ENCODE measurements around the gene CD19. TPM values are rescaled to one million over a fixed set of nuclear protein-coding genes. Genes with fewer than 3 reads are reported as not detected.

Gene CD19
- total and polyA plus RNA-seq, 10 of the 15 experiments (the other 5 are each of a cell fraction or from before 2014, with no cell fraction given) = 1.2 to 125 (median 77.2) TPM

GRCh38 chr16:28924399-28924761 lies 7.4 kb upstream of the CD19 start (continued):
- TF ChIP-seq, protein P1, sequence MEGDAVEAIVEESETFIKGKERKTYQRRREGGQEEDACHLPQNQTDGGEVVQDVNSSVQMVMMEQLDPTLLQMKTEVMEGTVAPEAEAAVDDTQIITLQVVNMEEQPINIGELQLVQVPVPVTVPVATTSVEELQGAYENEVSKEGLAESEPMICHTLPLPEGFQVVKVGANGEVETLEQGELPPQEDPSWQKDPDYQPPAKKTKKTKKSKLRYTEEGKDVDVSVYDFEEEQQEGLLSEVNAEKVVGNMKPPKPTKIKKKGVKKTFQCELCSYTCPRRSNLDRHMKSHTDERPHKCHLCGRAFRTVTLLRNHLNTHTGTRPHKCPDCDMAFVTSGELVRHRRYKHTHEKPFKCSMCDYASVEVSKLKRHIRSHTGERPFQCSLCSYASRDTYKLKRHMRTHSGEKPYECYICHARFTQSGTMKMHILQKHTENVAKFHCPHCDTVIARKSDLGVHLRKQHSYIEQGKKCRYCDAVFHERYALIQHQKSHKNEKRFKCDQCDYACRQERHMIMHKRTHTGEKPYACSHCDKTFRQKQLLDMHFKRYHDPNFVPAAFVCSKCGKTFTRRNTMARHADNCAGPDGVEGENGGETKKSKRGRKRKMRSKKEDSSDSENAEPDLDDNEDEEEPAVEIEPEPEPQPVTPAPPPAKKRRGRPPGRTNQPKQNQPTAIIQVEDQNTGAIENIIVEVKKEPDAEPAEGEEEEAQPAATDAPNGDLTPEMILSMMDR (IDR thresholded peaks at IDR 0.05 in 2 of 3, conservative IDR thresholded peaks at IDR 0.05 in 1 of 3; ENCODE audit: control insufficient read depth in 2 of 3, extremely low read depth in 1 of 3, insufficient read depth in 1 of 3, low read depth in 3 of 3, low read length in 3 of 3) = 0 out of 6 replicates have a peak, but pooled peaks of 1 of the 3 experiments have one; percentile 6
- TF ChIP-seq FOXM1 (IDR thresholded peaks at IDR 0.05; ENCODE audit: low read depth, low read length) (no peak), RB1 (IDR thresholded peaks at IDR 0.05; ENCODE audit: borderline replicate concordance) (0 out of 2 replicates have a peak, but pooled peaks have one; percentile 70), POLR2AphosphoS5 (IDR thresholded peaks at IDR 0.05; ENCODE audit: low read length) (0 out of 2 replicates have a peak, but pooled peaks have one; percentile 29), NR2F1 (conservative IDR thresholded peaks at IDR 0.05) (0 out of 2 replicates have a peak, but pooled peaks have one; percentile 27), ZNF207 (IDR thresholded peaks at IDR 0.05; ENCODE audit: borderline replicate concordance) (peak; percentile 70; the same call in 1 of the 2 replicates)

GRCh38 chr16:28924762-28925385 lies 6.9 kb upstream of the CD19 start, which contains the start of gene RABEP2:
TSS of gene RABEP2 (minus strand) at chr16:28925238. CDS start at chr16:28925163, 75 bp downstream.
- ATAC-seq (peak; percentile 83), DNase-seq (ENCODE audit: low read depth, low spot score) (no peak), FAIRE-seq (no peak)
- no peaks in the 10 kb centered on the region for H3K27me3 ChIP-seq (replicated peaks in 1 of 2; ENCODE audit: control insufficient read depth in 2 of 2, insufficient read depth in 2 of 2, low read length in 1 of 2)
- CTCF ChIA-PET = interaction anchor here (0.8 to 6.4 kb wide), 4 partner anchors 11 to 62 kb away, joined by 3 to 76 read pairs (median 6); partner anchors contain the start of gene SH2B1
- peak within 1 kb of the TSS; percentile 92 for H3K4me3 ChIP-seq
- peaks cover 0 to 2% of the 10 kb centered on the region in 2 experiments; a peak in 3 of 4 replicates for H3K36me3 ChIP-seq (ENCODE audit: control insufficient read depth in 2 of 2, insufficient read depth in 2 of 2, low read length in 1 of 2)
- H3K79me2 ChIP-seq (ENCODE audit: control insufficient read depth, insufficient read depth, low read length) = no peaks in the 10 kb centered on the region
- peak within 1 kb of the TSS; percentile 99 for H3K27ac ChIP-seq (ENCODE audit: control insufficient read depth, insufficient read depth)
- BruUV-seq (replicated peaks) = no TSS peak
- in situ Hi-C loops (cut with MboI) = no loop called here
- intact Hi-C loops (cut with micrococcal nuclease; ENCODE audit: unreplicated experiment) = loop anchor here (2.0 to 10.0 kb wide), 4 partner anchors 20 to 430 kb away; partner anchors contain the start of genes APOBR, CLN3 and TUFM
- RAD21 ChIA-PET (ENCODE audit: unreplicated experiment) = interaction anchor here (0.9 to 2.3 kb wide), 6 partner anchors 12 to 28 kb away, joined by 3 to 32 read pairs (median 5); partner anchors contain the start of gene NFATC2IP
- POLR2A ChIA-PET = interaction anchor here (1.0 to 5.1 kb wide), 9 partner anchors 8 to 103 kb away, joined by 3 to 39 read pairs (median 13); partner anchors contain the start of genes ATXN2L, CD19, NFATC2IP and SH2B1
- peak within 1 kb of the TSS; percentile 98 for H3K9ac ChIP-seq (ENCODE audit: control insufficient read depth, insufficient read depth, low read length)
- H3K9me3 ChIP-seq (replicated peaks; ENCODE audit: control insufficient read depth, insufficient read depth, low read length) = no peaks in the 10 kb centered on the region
- H3K4me1 ChIP-seq (ENCODE audit: control insufficient read depth, insufficient read depth, low read length) = peaks cover 14% of the 10 kb centered on the region
- peak within 1 kb of the TSS; percentile 80 for H2AFZ ChIP-seq (ENCODE audit: control insufficient read depth, low read depth, low read length)
- WGBS (ENCODE audit: insufficient coverage, insufficient replicate concordance, low lambda C conversion rate, missing lambda C conversion rate) = 2% methylated on average over 44 of the region's 66 CpGs
- peak within 1 kb of the TSS; percentile 96 for H3K4me2 ChIP-seq (ENCODE audit: control insufficient read depth, insufficient read depth)
- SMC1A ChIA-PET (ENCODE audit: uncharacterized antibody, unreplicated experiment) = interaction anchor here (2.3 to 5.8 kb wide), 4 partner anchors 8 to 79 kb away, joined by 10 to 58 read pairs (median 29); partner anchors contain the start of genes CD19 and TUFM
- no peaks in the 10 kb centered on the region for H4K20me1 ChIP-seq (ENCODE audit: control insufficient read depth, insufficient read depth)
- 0 out of 2 replicates have a peak, but pooled peaks have one; percentile 14 for TF ChIP-seq TCF3 (IDR thresholded peaks at IDR 0.05; ENCODE audit: borderline replicate concordance, insufficient read depth, low read depth, low read length)
- TF ChIP-seq SP1 (IDR thresholded peaks at IDR 0.05; ENCODE audit: low read depth, low read length) = peak; percentile 69
- TF ChIP-seq RFX5 (IDR thresholded peaks at IDR 0.05; ENCODE audit: low read depth, low read length) = 0 out of 2 replicates have a peak, but pooled peaks have one; percentile 12
- no peak for TF ChIP-seq GATAD2B (conservative IDR thresholded peaks at IDR 0.05; ENCODE audit: low read depth)
- no peak for TF ChIP-seq EZH2 (IDR thresholded peaks at IDR 0.05; ENCODE audit: borderline replicate concordance, control insufficient read depth, low read depth, low read length)
- no peak for TF ChIP-seq ESRRA (IDR thresholded peaks at IDR 0.05; ENCODE audit: low read length)
- peak; percentile 29; the same call in 1 of the 2 replicates for TF ChIP-seq ZBTB40 (IDR thresholded peaks at IDR 0.05; ENCODE audit: borderline replicate concordance)
- TF ChIP-seq SRF (IDR thresholded peaks at IDR 0.05; ENCODE audit: low read depth in 2 of 2, low read length in 2 of 2) = no peak
- peak; percentile 49; the same call in 1 of the 2 replicates for TF ChIP-seq TCF12 (IDR thresholded peaks at IDR 0.05; ENCODE audit: low read depth, low read length)

Data from GM12878 (cell line).